BJ (cell line): ENCODE measurements around the gene RNF6. TPM values are rescaled to one million over a fixed set of nuclear protein-coding genes. Genes with fewer than 3 reads are reported as not detected.

ENCODE experiments used
- CTCF ChIA-PET: fragments of 350-600 bp; formaldehyde crosslinking; extraction: SDS; loops from one replicate; lab custom pipeline; 2021; ENCODE audit warnings: antibody characterized with exemption, inconsistent platforms; lab: Yijun Ruan, JAX
- POLR2A ChIA-PET: fragments of 300-600 bp; sonication (Branson Sonifier 250); formaldehyde crosslinking; extraction: SDS; loops from one replicate; lab custom pipeline; 2021; ENCODE audit warnings: antibody characterized with exemption; lab: Charles Lee
- DNase-seq: peaks from one replicate; pipeline ENCODE4 v3.0.0-alpha.2; 2011; ENCODE audit warnings: low read depth
- H3K27me3 ChIP-seq: 2 replicates; pipeline ENCODE4 v1.6.0; 2011; ENCODE audit warnings: low read length; ENCODE audit not compliant: control insufficient read depth, insufficient read depth
- H3K36me3 ChIP-seq: 2 replicates; pipeline ENCODE4 v1.5.1; 2011; ENCODE audit warnings: low read length; ENCODE audit not compliant: control insufficient read depth, insufficient read depth
- H3K4me3 ChIP-seq: 2 replicates; pipeline ENCODE4 v1.5.1; 2011; ENCODE audit warnings: low read depth, mild to moderate bottlenecking, control low read depth, low read length
- polyA plus RNA-seq: library from polyadenylated mRNA; depleted of rRNA; stranded (reverse); fragments of >200 nt; gene quantifications from 2 replicates; pipeline ENCODE4 v1.2.3, GENCODE V29; 2011; rRNA removed
- TF ChIP-seq, protein P1 (sequence below): IDR thresholded peaks from 2 replicates; pipeline ENCODE4 v1.5.1; 2011; ENCODE audit warnings: low read depth, mild to moderate bottlenecking, control low read depth, inconsistent platforms, low read length, moderate library complexity; ENCODE audit not compliant: insufficient read depth

RNF6 gene
- polyA plus RNA-seq, 1 experiment: 19.1 TPM

DNA sequence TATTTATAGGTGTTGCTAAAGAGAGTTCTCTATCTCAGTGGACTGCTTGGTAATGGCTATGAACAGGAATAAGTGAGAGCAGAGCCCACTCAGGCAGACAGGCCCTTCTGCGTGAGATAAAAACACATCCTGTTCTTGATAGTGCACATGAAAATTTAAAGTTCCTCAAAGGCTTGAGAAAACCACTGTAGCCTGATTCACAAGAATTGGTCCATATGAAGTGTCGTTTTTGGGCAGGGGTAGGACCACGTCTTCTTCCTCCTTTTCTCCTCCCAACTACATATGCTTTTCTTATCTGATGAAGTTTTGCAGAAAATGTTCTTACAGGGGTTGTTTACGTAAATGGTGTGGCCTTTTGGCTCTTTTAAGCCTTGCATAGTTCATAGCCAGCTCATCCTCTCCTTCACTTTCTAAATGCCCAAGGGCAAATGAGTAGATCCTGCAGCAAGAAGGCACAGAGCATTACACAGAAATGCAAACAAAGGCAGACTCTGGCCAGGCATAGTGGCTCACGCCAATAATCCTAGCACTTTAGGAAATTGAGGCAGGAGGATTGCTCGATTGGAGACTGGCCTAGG, 53.8 kb downstream of the RNF6 start:
- POLR2A ChIA-PET: no interaction called here
- CTCF ChIA-PET: no interaction called here
- Histone ChIP-seq H3K4me3 (no peak overlapping the region), H3K36me3 (no peaks in the 10 kb centered on the region), H3K27me3 (no peaks in the 10 kb centered on the region)
- DNase-seq: no peak
- TF ChIP-seq, protein P1, sequence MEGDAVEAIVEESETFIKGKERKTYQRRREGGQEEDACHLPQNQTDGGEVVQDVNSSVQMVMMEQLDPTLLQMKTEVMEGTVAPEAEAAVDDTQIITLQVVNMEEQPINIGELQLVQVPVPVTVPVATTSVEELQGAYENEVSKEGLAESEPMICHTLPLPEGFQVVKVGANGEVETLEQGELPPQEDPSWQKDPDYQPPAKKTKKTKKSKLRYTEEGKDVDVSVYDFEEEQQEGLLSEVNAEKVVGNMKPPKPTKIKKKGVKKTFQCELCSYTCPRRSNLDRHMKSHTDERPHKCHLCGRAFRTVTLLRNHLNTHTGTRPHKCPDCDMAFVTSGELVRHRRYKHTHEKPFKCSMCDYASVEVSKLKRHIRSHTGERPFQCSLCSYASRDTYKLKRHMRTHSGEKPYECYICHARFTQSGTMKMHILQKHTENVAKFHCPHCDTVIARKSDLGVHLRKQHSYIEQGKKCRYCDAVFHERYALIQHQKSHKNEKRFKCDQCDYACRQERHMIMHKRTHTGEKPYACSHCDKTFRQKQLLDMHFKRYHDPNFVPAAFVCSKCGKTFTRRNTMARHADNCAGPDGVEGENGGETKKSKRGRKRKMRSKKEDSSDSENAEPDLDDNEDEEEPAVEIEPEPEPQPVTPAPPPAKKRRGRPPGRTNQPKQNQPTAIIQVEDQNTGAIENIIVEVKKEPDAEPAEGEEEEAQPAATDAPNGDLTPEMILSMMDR: no peak

DNA sequence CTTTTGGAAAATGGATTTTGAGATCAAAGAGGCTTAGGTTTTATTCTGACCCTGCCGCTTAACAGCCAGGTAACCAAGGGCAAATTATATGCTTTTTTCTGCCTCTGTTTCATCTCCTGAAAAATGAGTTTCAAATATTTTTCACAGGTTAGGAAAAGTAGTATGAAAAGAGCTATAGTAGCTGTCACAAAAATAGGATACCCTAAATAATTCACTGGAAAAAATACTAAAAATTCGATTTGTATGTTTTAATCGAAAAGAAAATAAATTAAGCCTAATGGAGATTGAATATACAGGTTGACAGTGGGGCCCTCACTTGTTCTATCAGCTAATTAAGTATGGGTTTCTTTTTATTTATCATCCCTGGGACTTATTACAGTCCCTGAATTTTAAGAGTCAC, 58.3 kb downstream of the RNF6 start:
- Histone ChIP-seq H3K27me3 (no peaks in the 10 kb centered on the region), H3K4me3 (no peak overlapping the region), H3K36me3 (no peaks in the 10 kb centered on the region)
- POLR2A ChIA-PET: no interaction called here
- CTCF ChIA-PET: interaction anchor here (0.6 kb wide), 1 partner anchor 873 kb away, joined by 3 read pairs; no protein-coding TSS in a partner anchor
- DNase-seq: no peak
- TF ChIP-seq, protein P1: no peak

Other genes starting within 250 kb of the RNF6 start
- gene SHISA2, start 170.3 kb downstream of the RNF6 start, polyA plus RNA-seq: 0.04 TPM in 1 of 2 replicates, not detected in the other
- gene CDK8, start 31.8 kb upstream of the RNF6 start, polyA plus RNA-seq: 13.7 and 15.4 TPM in 2 replicates